Stomach (tissue), 9 donors: ENCODE measurements around the gene POLR3K. TPM values are rescaled to one million over a fixed set of nuclear protein-coding genes. Genes with fewer than 3 reads are reported as not detected.
A peak's percentile ranks its signal among the peaks of the same experiment; 100 is the strongest.

ENCODE experiments used
- DNase-seq, 2 donors: peaks; one replicate each; pipeline versions ENCODE4 v3.0.0 to v3.0.0-alpha.2; 2013 to 2019
- H3K27ac ChIP-seq, 5 donors: fragments of 200-600 bp in 4 of 5; sonication (generic) in 4 of 5; one replicate each; pipeline ENCODE4 v1.5.1; 2013 to 2019; ENCODE audit warnings: mild to moderate bottlenecking in 1 of 5, moderate library complexity in 1 of 5
- H3K27me3 ChIP-seq, 3 donors: fragments of 200-600 bp; sonication (generic); one replicate each; pipeline ENCODE4 v1.5.1; 2017 to 2019; ENCODE audit warnings: mixed run types in 1 of 3
- H3K36me3 ChIP-seq, 4 donors: fragments of 200-600 bp; sonication (generic); 1 replicate in 3 of 4; 2 replicates in 1 of 4; pipeline ENCODE4 v1.5.1; 2016 to 2019
- H3K4me1 ChIP-seq, 4 donors: fragments of 200-600 bp; sonication (generic); one replicate each; pipeline ENCODE4 v1.5.1; 2016 to 2019
- H3K4me3 ChIP-seq, 4 donors: fragments of 200-600 bp; sonication (generic) in 3 of 4; one replicate each; pipeline ENCODE4 v1.5.1; 2016 to 2019; ENCODE audit warnings: mild to moderate bottlenecking in 1 of 4
- H3K9me3 ChIP-seq, 4 donors: fragments of 200-600 bp; sonication (generic); one replicate each; pipeline ENCODE4 v1.5.1; 2016 to 2019
- CTCF ChIP-seq, 7 experiments: fragments of 450-650 bp in 4 of 7; fragments of 200-600 bp in 3 of 7; sonication (generic) in 3 of 7; IDR thresholded peaks; one replicate each; pipeline ENCODE4 v1.5.1; 2016 to 2019; ENCODE audit warnings: antibody characterized with exemption in 7 of 7, control low read depth in 2 of 7, mild to moderate bottlenecking in 1 of 7
- EP300 ChIP-seq: sonication (generic); formaldehyde crosslinking; IDR thresholded peaks from one replicate; pipeline ENCODE4 v1.6.1; 2017; ENCODE audit warnings: antibody characterized with exemption
- POLR2A ChIP-seq, 4 donors: fragments of 450-650 bp; IDR thresholded peaks; one replicate each; pipeline ENCODE4 v1.6.1; 2016; ENCODE audit warnings: antibody characterized with exemption in 4 of 4, control low read depth in 2 of 4, mild to moderate bottlenecking in 1 of 4, moderate library complexity in 1 of 4
- POLR2AphosphoS5 ChIP-seq, 3 donors: sonication (generic); formaldehyde crosslinking; IDR thresholded peaks; one replicate each; pipeline ENCODE4 v1.6.1; 2016; ENCODE audit warnings: antibody characterized with exemption in 3 of 3
- WGBS, 5 donors: extraction: QIAGEN DNeasy Blood & Tissue Kit in 3 of 5; methylation state at CpG; one replicate each; pipeline versions ENCODE4 v1.1.5 to v1.1.7; 2013 to 2018; 5-methylcytosine and 5-hydroxymethylcytosine counted together
- intact Hi-C: fragments of 100-400 bp; cut with DNase I; formaldehyde crosslinking; loops from one replicate; pipeline ENCODE4 v1.15.1; 2023; ENCODE audit warnings: low total_unique reads
- polyA plus RNA-seq, 3 donors: library from polyadenylated mRNA; stranded (reverse); fragments of 200-250 nt; gene quantifications; one replicate each; pipeline ENCODE4 v1.2.3, GENCODE V29; 2013
- total RNA-seq, 5 donors: library from RNA; depleted of rRNA; stranded (reverse); fragments of >200 nt; gene quantifications; one replicate each; pipeline versions ENCODE4 v1.1.0 to v1.2.3, GENCODE V29; 2014 to 2016
- donor health status: healthy with polysubstance abuse.
- donor health status: Bipolar disorder and iron deficiency.
- donor health status: healthy.

The POLR3K gene
- total and polyA plus RNA-seq, 8 donors, result 2.2 to 13.3 (median 8.1) TPM; not detected in 2

- Histone ChIP-seq H3K4me3 (no peak overlapping the region), H3K4me1 (peaks cover 0 to 23% (median 14%) of the 10 kb centered on the region in 4 donors), H3K27me3 (no peaks in the 10 kb centered on the region), H3K36me3 (peaks cover 0 to 8% (median 2%) of the 10 kb centered on the region in 4 donors), H3K27ac (no peak overlapping the region), H3K9me3 (no peaks in the 10 kb centered on the region)
- intact Hi-C loops, result no loop called here
- peak in 1 of 2 donors; percentile 20 for DNase-seq
- TF ChIP-seq CTCF (IDR thresholded peaks at IDR 0.05) (no peak), POLR2A (IDR thresholded peaks at IDR 0.05) (no peak), POLR2AphosphoS5 (IDR thresholded peaks at IDR 0.05) (no peak), EP300 (no peak)
- 86 to 96% (median 92%) methylated on average over 4 to 5 of the region's 5 CpGs for WGBS, 5 donors
Measured at GRCh38 chr16:37511-37910, 15.9 kb downstream of the POLR3K start.

- no peak overlapping the region for H3K4me3 ChIP-seq
- TF ChIP-seq CTCF (IDR thresholded peaks at IDR 0.05), result no peak
- TF ChIP-seq POLR2AphosphoS5 (IDR thresholded peaks at IDR 0.05), result no peak
- no peak for TF ChIP-seq POLR2A (IDR thresholded peaks at IDR 0.05)
- TF ChIP-seq EP300, result no peak
- intact Hi-C loops, result no loop called here
- no peaks in the 10 kb centered on the region for H3K27me3 ChIP-seq
- H3K9me3 ChIP-seq, result no peaks in the 10 kb centered on the region
- H3K4me1 ChIP-seq, result peaks cover 0 to 23% (median 14%) of the 10 kb centered on the region in 4 donors
- DNase-seq, result no peak
- no peak overlapping the region for H3K27ac ChIP-seq
- 81 to 89% (median 87%) methylated on average over 7 to 15 of the region's 15 CpGs for WGBS, 5 donors
- no peaks in the 10 kb centered on the region for H3K36me3 ChIP-seq
Measured at GRCh38 chr16:36336-36984, 16.9 kb downstream of the POLR3K start.

- WGBS, 5 donors, result 81 to 94% (median 90%) methylated on average over 10 to 11 of the region's 11 CpGs
- TF ChIP-seq POLR2AphosphoS5 (IDR thresholded peaks at IDR 0.05), result no peak
- TF ChIP-seq CTCF (IDR thresholded peaks at IDR 0.05), result no peak
- no peak for TF ChIP-seq POLR2A (IDR thresholded peaks at IDR 0.05)
- no peak for TF ChIP-seq EP300
- Histone ChIP-seq H3K27me3 (no peaks in the 10 kb centered on the region), H3K4me1 (peaks cover 0 to 23% (median 14%) of the 10 kb centered on the region in 4 donors), H3K9me3 (no peaks in the 10 kb centered on the region), H3K4me3 (no peak overlapping the region), H3K36me3 (no peaks in the 10 kb centered on the region), H3K27ac (peak overlapping the region in 1 of 5 donors; percentile 27)
- DNase-seq, result no peak
- intact Hi-C loops, result no loop called here
Measured at GRCh38 chr16:35678-36305, 17.6 kb downstream of the POLR3K start.

- Histone ChIP-seq H3K27me3 (no peaks in the 10 kb centered on the region), H3K4me3 (no peak overlapping the region), H3K36me3 (no peaks in the 10 kb centered on the region), H3K9me3 (no peaks in the 10 kb centered on the region), H3K4me1 (peaks cover 0 to 23% (median 14%) of the 10 kb centered on the region in 4 donors), H3K27ac (peak overlapping the region in 2 of 5 donors; percentile 26 to 27)
- WGBS, 5 donors, result 72 to 88% (median 83%) methylated on average over 9 to 17 of the region's 17 CpGs
- DNase-seq, result no peak
- intact Hi-C loops, result no loop called here
- TF ChIP-seq EP300 (no peak), CTCF (IDR thresholded peaks at IDR 0.05) (no peak), POLR2A (IDR thresholded peaks at IDR 0.05) (no peak), POLR2AphosphoS5 (IDR thresholded peaks at IDR 0.05) (no peak)
Measured at GRCh38 chr16:35011-35677, 18.3 kb downstream of the POLR3K start.
